ENCODE measurements around the gene BPIFA1. TPM values are rescaled to one million over a fixed set of nuclear protein-coding genes. Genes with fewer than 3 reads are reported as not detected.

The BPIFA1 gene
- total and polyA plus RNA-seq, 9 donors: not detected

DNA sequence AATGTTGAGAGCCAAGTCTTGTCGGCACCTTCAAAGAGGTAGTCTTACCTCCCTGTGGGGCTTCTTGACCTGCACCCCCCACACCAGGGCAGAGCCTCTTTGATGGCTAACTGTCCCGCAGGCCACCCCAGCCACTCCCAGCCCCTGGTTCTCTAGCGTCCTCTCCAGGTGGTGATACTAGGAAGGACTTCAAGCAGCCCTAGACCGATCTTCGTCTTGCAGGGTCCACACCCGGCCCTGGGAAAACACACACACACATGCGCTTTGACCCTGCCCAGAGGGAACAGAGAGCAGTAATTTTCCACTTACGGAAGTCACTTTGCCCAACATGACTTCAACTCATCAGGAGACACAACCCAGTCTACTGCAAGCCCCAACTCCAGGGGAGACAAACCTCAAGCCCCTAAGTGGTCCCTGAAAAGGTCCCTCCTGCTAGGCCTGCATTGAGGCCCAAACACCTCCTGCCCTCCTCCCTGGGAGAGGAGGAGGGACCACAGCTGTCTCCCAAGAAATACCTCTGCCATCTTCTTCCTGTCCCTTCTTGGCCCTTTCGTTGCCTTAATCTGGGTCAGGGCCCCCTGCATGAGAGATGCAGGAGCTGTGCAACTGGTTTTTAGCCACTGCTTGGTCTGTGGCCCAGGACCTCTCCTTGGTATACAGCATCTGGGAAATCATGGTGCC, 44.3 kb downstream of the BPIFA1 start:
- H3K4me1 ChIP-seq (ENCODE audit: insufficient read depth): no peaks in the 10 kb centered on the region
- no peaks in the 10 kb centered on the region for H3K9me3 ChIP-seq
- no peak for DNase-seq
- WGBS, 3 donors: 73 to 81% (median 76%) methylated on average over 9 of the region's 9 CpGs
- TF ChIP-seq POLR2A (IDR thresholded peaks at IDR 0.05) (no peak), EP300 (IDR thresholded peaks at IDR 0.05) (no peak)
- intact Hi-C loops (cut with DNase I): no loop called here
- no peaks in the 10 kb centered on the region for H3K36me3 ChIP-seq
- H3K27me3 ChIP-seq: no peaks in the 10 kb centered on the region
- H3K4me3 ChIP-seq: no peak overlapping the region
- H3K27ac ChIP-seq: no peak overlapping the region

DNA sequence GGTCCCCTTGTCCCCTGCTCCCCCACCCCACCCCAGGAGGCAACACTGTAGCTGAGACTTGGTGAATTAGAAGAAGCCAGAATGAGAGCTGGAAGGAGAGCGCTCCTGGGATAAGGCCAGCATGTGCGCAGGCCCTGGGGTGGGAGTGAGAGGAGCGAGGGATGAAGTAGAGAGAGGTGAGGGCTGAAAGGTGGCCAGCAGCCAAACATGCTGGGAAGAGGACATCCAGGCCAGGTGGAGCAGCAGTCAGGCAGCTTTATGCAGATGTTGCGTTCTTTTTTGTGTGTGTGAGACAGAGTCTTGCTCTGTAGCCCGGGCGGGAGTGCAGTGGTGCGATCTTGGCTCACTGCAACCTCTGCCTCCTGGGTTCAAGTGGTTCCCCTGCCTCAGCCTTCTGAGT, 45.0 kb downstream of the BPIFA1 start:
- WGBS, 3 donors: 66 to 77% (median 66%) methylated on average over 7 of the region's 7 CpGs
- DNase-seq: no peak
- TF ChIP-seq EP300 (IDR thresholded peaks at IDR 0.05) (no peak), POLR2A (IDR thresholded peaks at IDR 0.05) (no peak)
- TF ChIP-seq, protein P1, sequence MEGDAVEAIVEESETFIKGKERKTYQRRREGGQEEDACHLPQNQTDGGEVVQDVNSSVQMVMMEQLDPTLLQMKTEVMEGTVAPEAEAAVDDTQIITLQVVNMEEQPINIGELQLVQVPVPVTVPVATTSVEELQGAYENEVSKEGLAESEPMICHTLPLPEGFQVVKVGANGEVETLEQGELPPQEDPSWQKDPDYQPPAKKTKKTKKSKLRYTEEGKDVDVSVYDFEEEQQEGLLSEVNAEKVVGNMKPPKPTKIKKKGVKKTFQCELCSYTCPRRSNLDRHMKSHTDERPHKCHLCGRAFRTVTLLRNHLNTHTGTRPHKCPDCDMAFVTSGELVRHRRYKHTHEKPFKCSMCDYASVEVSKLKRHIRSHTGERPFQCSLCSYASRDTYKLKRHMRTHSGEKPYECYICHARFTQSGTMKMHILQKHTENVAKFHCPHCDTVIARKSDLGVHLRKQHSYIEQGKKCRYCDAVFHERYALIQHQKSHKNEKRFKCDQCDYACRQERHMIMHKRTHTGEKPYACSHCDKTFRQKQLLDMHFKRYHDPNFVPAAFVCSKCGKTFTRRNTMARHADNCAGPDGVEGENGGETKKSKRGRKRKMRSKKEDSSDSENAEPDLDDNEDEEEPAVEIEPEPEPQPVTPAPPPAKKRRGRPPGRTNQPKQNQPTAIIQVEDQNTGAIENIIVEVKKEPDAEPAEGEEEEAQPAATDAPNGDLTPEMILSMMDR (IDR thresholded peaks at IDR 0.05): no peak
- H3K4me3 ChIP-seq: no peak overlapping the region
- no peaks in the 10 kb centered on the region for H3K9me3 ChIP-seq
- H3K27me3 ChIP-seq: no peaks in the 10 kb centered on the region
- H3K27ac ChIP-seq: no peak overlapping the region
- H3K36me3 ChIP-seq: no peaks in the 10 kb centered on the region
- no peaks in the 10 kb centered on the region for H3K4me1 ChIP-seq (ENCODE audit: insufficient read depth)
- intact Hi-C loops (cut with DNase I): no loop called here

DNA sequence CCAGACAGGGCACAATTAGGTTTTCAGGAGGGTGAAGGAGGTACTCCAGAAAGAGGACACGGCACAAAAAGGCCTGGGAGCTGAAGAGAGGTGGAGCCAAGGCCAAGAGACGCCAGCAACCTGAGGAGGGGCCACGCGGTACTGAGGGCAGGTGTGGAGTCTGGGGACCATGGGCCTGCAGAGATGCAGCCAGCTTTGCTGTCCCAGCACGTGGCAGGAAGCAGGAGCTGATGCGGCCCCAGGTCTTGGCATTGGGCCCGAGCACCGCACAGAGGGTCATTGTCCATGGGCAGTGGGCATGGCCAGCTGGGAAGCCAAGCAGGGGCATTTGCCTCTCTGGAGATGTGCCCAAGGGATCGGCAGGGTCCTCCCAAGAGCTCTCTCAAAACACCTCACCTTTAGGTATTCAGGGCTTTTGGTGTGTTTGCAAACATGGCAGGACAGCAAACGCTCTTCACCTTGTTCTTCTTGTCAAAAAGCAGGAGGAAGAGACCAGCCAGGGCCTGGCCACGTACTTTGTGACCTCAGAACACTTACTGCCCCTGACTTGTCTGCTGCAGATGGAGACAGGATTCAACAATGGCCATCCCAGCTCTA, 45.9 kb downstream of the BPIFA1 start:
- intact Hi-C loops (cut with DNase I): no loop called here
- Histone ChIP-seq H3K9me3 (no peaks in the 10 kb centered on the region), H3K36me3 (no peaks in the 10 kb centered on the region), H3K4me3 (no peak overlapping the region), H3K27me3 (no peaks in the 10 kb centered on the region), H3K27ac (no peak overlapping the region), H3K4me1 (ENCODE audit: insufficient read depth) (no peaks in the 10 kb centered on the region)
- no peak for DNase-seq
- 62 to 64% (median 64%) methylated on average over 11 of the region's 11 CpGs for WGBS, 3 donors
- TF ChIP-seq EP300 (IDR thresholded peaks at IDR 0.05): no peak
- TF ChIP-seq, protein P1 (IDR thresholded peaks at IDR 0.05): no peak
- no peak for TF ChIP-seq POLR2A (IDR thresholded peaks at IDR 0.05)

DNA sequence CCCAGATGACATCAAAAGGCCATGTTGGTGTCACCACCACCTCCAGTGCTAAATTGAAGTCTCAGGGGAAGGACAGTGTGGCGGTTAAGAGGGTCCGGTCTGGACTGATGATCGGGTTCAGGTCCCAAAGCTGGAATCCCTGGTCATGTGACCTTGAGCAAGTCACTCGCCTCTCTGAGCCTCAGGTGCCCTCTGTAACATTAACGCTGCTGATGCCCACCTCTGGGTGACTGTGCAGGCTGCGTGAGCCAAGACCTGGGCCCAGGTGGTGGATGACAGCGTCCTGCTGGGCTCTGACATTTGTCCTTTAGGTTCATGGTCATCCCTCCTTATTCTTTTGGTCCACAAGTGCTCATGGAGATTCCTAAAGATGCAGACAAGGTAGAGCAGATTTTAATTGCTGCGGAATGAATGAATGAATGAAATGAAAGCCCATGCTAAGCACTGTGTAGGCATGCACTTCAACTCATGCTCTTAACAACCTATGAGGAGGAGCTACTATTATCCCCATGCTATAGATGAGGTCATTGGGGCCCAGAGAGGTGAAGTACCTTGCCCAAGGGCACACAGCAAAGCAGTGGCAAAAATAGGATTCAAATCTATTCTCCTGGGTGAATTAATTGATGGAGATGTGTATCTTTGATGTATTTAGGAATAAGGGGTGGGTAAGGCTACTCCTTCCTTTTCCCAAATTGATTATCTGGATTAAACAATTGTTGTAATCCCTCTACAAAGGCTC, 46.6 kb downstream of the BPIFA1 start:
- no peak overlapping the region for H3K27ac ChIP-seq
- no peaks in the 10 kb centered on the region for H3K4me1 ChIP-seq (ENCODE audit: insufficient read depth)
- no peak overlapping the region for H3K4me3 ChIP-seq
- H3K9me3 ChIP-seq: no peaks in the 10 kb centered on the region
- H3K36me3 ChIP-seq: no peaks in the 10 kb centered on the region
- 83 to 85% (median 83%) methylated on average over 8 of the region's 8 CpGs for WGBS, 3 donors
- no peaks in the 10 kb centered on the region for H3K27me3 ChIP-seq
- intact Hi-C loops (cut with DNase I): no loop called here
- DNase-seq: no peak
- TF ChIP-seq EP300 (IDR thresholded peaks at IDR 0.05) (no peak), POLR2A (IDR thresholded peaks at IDR 0.05) (no peak)
- TF ChIP-seq, protein P1 (IDR thresholded peaks at IDR 0.05): no peak

All from ovary (tissue), 9 donors.